Measurements from ENCODE around the gene ING1.
"Not testable (repeated sequence)": the region's sequence is repeated elsewhere in the genome, so short reads cannot be mapped to it uniquely, and the experiment has no call there.

Gene ING1

DNA sequence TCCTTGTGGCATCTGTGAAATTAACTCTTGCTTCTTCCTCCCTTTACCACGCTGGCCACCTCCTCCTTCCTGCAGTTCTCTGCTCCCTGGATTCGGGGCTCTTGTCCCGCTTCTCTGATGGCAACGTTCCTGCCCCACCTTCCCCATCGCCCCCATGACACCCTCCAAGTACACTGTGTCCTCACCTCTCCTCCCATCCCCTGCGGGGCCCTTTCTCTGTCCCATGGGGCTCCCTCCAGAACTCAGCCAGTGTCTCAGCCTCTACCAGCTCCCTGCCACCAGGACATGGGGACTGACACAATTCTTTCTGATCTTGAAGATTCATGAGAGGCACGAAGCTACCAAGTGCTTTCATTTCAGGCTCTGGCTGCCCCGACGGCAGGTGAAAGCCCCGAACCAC lies 16.7 kb upstream of the ING1 start:
- no peak for DNase-seq

DNA sequence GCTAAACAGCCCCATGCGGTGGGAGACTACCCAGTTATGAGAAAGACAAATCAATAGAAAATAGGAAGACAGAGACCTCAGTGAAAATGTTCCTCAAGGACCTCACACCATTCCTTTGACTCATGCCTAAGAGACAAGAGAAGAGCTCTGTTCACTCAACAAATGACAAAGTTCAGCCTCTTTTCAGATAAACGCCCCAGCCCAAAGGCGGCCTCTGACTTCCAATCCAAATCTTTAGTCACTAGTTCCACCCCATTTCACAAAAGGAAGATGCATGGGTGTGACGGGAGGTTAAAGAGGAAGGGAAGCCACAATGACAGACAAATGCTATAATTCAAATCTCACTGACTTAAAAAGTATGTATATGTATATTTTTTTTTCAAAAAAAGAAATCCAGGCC lies 15.7 kb upstream of the ING1 start:
- no peak for DNase-seq

DNA sequence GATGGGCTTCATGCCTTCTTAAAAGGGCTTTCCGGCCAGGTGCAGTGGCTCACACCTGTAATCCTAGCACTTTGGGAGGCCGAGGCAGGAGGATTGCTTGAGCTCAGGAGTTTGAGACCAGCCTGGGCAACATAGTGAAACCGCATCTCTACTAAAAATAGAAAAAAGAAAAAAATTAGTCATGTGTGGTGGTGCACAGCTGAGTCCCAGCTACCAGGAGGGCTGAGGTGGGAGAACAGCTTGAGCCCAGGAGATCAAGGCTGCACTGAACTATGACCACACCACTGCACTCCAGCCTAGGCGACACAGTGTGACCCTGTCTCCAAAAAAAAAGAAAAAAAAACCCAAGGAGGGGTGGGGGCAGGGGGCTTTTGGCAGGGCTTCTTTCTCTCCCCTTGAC lies 14.8 kb upstream of the ING1 start:
- no peak for DNase-seq

DNA sequence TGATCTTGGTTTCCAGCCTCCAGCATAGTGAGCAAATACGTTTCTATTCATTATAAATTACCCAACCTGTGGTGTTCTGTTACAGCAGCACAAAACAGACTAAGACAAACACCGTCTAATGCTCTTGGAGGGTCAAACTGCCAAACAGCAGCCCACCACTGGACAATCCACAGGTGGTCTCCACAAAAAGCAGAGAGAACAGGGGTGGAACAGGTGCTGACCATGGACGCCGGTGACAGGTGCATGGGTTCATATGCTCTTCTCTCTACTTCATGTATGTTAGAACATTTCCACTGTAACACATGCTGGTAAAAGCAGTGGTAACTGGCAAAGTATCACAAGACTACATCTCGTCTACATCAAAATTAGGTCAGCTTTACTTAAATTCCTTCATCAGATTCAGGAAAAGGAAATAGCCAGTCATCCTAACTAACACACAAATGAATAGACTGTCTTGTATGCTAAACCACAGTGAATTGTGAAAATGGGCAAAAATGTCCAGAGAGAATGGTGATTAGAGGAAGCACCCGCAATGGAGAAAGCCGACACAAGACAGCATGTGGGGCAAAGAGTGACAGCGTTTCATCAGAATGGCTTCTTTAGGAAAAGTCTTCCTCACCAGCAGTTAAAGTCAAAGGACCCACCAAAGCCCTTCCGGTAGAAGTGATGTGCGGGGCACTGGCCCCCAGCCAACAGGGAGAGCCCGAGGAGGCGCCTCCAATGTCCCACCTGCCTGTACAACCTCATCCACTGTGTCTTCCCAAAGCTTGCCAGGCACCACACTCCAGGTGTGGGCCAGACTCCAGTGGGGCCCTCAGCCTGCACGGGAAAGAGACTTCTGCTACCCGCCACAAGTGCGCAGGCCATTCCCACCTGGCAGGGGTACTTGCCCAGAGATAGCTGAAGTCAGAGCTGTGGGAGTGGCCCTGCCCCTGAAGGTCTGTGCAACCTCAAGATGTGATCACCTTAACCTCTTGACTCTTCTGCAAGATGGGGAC lies 14.1 kb upstream of the ING1 start:
- no peak for DNase-seq

DNA sequence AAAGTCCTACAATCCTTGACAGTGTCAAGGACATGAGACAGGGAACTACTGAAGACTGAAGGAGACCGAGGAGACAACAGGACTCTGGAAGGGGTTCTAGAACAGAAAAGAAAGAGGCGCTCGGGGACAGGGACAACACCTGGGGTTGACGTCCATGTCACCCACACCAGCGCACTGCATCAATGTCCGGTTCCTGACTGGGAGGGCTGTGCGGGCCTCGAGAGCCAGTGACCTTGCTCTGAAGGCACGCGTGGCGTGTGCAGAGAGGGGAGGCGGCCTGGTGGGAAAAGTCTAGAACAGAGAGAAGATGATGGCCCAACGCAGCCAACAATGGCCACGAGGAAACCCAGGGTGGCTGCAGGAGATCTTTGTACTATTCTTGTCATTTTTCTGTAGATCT lies 13.3 kb upstream of the ING1 start:
- DNase-seq: no peak

DNA sequence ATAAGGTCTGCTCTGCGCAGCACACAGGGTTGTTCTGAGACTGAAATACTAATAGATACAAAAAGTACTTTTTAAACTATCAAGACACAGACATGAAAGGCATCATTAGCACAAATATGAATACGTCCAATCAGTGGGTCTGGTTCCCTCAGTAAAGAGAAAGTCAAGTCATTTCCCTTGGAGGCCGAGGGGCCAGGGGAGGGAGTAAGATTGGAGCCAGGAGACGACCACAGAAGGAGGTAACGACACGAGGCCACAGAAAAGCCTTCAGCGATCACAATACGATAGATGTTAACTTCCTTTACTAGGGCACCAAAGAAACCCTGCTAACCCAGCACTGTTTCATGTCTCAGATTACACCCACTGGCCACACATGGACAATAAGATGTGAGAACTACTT lies 12.9 kb upstream of the ING1 start:
- no peak for DNase-seq

DNA sequence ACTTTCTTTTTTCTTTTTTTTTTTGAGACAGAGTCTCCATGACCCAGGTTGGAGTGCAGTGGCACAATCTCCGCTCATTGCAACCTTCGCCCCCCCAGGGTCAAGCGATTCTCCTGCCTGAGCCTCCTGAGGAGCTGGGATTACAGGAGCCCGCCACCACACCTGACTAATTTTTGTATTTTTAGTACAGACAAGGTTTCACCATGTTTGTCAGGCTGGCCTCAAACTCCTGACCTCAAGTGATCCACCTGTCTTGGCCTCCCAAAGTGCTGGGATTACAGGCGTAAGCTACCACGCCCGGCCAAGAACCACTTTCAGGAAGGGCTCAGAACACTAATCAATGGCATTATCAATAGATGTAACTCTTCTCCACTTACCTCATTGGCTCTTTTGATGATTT lies 12.4 kb upstream of the ING1 start:
- not testable (repeated sequence) for DNase-seq

DNA sequence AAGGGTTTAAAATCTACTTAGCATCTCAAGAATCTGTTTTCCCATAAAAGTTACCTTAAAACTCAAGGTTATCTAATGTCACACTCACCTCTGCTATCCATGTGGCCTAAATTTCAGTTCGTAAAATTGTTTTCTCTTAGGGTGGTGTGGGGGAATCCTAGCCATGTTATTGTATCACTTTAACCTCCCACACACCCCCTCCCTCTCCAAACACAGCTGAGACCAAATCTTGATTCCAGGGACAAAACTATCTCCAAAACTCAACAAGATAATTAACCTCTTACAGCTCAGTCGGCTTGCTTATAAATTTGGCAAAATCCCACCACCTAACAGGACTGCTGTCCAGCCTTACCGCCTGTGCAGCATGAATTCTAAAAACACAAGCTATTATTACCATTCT lies 11.4 kb upstream of the ING1 start:
- DNase-seq: no peak

DNA sequence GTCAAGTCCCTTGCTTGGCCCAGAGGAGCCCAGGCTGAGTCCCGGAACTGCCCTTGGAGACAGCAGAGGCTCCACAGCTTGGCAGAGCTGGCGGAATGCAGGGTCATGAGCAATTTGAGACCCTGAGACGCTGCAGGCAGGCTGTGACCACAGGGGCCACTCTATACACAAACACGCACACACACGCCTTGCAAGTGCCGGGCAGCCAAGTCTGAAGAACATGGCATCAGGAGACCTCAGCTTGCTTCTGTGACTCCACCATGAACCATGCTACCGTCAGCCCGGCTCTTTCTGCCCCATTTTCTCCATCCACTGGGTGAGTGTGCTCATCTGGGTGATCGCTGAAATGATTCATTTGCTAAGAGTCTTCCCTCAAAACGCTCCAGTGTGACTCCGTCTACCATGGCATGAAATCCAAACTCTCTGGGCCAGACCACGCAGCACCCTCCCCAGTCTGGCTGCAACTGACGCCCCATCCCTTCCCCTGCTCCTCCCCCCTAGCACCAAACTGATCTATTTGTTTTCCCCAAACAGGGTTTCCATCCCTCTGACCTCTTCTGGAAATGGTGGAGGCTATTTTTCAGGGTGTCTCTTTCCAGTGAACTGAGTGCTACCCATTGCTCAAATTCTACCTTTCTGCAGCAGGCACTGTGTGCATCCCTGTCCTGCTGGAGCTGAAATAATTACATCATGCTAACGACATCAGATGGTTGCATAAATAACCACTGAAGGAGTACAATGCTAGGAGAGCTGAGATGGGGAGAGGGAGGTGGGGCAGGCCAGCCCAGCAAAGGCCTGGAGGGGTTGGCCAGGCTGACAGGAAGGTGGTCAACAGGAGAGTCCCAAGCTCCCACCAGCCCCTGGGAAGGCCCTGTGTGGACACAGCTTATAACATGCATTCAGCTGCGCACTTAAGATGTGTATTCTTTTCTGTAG lies 10.6 kb upstream of the ING1 start:
- DNase-seq: no peak

DNA sequence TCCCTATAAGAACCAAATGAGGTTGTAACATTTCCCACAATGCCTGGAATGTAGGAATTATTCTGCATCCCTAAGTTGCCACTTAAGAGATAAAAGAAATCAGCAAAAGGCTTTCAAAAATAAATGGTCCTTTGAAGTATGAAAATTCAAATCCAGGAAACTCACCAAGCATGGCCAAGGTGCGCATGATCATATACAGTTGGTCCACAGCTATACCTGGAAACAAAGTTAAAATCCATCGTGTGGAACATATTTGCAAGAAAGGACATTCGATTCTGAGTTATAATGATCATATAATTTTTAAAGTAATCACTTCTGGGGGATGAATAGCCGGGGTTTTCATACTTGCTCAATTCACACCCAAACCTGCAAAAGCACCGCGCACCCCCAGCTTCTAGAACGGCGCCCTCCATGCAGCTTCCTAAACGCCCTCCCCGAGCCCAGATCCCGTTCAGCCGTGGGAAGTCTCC lies 8.1 kb upstream of the ING1 start:
- no peak for DNase-seq

DNA sequence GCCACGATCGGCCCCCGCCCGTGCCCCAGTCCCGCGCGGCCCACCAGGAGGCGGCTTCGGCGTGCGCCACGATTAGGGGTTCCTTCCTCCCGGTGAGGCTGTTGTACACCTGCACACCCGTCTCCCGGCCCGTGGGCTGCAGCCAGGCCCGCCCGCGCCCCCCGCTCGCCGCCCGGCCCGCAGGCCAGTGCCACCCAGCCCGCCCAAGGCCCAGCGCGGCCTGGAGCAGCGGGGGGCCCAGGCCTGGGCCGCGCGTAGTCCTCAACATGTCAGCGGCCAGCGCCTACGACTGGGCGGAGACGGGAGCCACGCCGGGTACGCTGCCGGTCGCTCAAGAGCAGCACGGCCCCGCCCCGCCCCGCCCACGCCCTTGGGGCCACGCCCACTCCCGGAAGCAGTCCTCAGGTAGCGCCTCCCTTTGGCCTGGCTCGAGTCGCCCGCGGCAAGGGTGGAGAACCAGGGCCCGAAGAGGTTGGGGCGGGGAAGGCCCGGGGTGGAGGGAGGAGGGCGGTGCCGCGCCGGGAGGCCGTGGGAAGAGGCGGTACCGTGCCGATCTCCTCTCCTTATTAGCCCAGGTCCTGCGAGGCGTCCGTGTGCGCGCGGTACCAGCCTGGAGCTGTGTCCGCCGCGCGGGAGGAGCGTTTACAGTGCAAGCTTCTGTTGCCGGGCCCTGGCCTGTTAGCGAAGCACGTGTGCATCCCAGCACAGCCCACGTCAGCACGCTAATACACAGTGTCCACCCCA lies 7.5 kb upstream of the ING1 start, which contains the start of gene CARS2:
TSS of gene CARS2 (minus strand) at position 291 of the 744 bp plus-strand sequence. CDS start at position 268, 23 bp downstream.
- peak; percentile 98 to 99 for DNase-seq

DNA sequence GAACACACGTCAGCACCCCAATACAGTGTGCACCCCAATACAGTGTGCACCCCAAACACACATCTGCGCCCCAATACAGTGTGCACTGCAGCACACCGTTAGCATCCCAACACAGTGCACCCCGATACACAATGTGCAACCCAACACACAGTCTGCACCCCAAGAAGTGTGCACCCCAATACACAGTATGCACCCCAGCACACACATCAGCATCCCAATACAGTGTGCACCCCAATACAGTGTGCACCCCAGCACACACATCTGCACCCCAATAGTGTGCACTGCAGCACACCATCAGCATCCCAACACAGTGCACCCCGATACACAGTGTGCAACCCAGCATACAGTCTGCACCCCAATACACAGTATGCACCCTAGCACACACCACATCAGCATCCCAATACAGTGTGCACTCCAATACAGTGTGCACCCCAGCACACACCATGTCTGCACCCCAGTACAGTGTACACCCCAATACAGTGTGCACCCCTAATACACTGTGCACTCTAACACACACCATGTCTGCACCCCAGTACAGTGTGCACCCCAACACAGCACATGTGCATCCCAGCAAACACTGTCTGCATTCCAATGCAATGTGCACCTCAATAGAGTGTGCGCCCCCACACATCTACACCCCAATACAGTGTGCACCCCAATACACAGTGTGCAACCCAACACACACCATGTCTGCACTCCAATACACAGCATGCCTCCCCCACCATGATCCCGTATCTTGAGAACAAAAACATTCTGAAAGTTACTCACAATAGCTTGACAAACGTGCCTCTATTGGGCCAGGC lies 6.7 kb upstream of the ING1 start:
- no peak for DNase-seq

DNA sequence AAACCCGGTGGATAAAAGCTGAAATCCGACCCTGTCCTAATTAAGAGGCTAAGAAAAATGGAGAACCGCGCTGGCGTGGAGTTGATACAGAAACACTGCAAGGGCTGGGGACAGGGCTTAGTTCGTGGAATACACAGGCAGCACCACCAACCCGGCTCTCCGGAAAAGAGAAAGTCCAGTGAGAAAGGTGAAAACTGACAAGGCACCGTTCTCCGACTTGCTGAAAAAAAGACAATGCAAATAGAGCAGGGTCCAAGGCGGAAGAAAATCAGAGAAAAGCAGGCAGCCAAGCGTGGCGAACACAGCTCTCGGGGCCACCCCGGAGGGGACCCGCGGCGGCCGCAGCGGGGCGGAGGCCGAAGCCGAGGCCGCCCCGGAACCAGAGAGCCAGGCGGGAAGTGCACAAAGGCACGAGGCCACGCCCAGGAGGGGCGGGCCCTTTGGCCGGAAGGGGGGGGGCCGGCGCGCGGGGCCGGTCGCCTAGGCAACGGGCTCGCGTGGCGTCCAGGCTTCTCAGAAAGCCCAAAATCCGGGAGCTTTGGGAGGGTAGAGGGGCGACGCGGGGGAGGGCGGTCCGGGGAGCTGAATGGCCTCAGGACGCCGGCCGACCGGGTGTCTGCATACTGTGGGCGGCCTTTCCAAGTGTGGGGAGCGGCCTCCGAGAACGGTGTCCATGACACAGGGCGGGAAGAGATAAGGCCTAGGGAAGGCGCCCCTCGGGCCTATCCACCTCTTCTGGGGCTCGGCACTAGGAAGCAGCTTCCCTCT lies 1.2 kb upstream of the ING1 start:
- DNase-seq: peak; percentile 94 to 97

DNA sequence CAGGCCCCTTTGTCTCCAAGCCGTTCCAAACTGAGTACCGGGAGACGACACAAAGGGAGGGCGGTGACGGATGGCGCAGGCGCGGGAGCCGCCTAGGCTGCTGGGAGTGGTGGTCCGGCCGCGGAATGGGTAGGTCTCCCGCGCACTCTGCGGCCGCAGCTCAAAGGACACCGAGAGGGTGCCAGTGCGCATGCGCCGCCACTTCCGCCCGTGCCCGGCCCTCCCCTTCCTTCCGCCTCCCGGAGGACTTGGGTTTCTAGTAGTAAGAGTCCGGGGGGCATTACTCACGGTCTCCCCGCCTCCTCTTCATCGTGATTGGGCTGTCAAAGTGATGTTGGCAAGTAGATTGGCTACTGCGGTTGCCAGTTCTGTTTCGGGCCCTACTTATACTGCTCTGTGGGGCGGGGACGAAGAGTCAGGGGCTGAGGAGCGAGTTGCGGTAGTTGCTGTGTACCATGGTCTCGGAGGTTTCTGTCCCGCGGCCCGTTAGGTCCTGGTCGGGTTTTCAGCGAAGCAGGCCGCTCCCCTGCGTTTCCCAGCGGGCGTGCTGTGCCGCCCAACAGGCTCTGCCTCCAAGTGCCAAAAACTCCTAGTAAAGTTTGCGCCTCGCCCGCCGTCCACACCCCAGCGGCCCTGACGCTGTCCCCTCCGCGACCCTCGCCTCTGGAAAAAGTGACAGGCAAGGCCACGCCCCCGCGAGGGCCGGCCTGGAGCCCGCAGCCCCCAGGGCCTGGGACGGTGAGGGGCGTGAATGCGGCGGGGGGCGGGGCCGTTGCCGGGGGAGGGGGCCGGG lies 455 bp upstream of the ING1 start:
- peak; percentile 99 to 100 for DNase-seq

DNA sequence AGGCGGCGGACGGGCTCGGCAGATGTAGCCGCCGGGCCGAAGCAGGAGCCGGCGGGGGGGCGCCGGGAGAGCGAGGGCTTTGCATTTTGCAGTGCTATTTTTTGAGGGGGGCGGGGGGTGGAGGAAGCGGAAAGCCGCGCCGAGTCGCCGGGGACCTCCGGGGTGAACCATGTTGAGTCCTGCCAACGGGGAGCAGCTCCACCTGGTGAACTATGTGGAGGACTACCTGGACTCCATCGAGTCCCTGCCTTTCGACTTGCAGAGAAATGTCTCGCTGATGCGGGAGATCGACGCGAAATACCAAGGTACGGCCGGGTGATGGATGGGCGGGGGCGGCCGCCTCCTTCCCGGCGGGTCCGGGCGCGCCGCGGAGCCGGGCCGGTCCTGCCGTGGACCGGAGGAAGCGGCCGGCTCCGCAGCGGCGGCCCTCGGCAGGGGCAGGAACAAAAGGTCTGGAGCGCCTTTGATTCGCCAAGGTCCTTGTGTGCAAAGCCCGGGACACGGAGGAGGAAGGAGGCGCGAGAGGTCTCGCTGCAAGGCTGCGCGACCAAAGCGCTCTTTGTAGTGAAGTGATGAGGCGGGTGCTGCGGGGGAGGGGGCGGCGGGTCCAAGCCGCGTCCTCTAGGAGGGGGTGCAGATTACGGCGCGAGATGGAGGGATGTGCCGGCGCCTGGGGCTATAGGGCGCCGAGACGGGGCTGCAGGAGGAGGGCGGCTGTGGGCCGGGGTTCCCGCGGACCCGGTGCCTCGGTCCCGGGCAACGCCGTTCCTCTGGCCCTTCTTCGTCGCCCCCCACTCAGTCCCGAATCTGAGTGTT lies 689 bp downstream of the ING1 start:
- peak in 1 of 2 experiments; percentile 50 for DNase-seq

DNA sequence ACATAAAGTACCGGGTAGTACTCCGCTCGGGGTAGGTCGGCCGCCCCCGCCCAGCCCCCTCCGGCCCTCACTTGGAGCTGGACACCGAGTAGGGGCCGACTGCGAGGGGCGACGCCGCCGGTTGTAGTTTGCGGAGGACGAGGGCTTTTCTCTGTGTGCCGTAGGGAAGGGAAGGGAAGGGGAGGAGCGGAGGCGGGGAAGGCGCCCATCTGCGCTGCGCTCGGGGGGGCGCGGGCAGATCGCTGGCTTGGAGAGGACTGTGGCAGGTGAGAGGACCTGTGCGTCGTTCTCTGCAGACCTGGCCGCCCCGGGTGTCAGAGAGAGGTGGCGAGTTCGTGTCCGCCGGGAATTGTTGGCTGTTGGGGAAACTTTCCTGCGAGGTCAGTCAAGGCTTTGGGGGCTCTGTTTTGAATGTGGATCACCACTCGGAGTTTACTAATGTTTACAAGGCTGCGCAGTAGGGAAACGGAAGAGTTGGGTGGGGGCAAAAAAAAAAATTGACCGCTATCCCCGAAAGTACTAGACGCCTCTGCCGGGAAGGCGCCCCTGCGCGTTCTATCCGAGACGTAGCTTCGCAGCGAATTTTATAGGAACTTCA lies 1.4 kb downstream of the ING1 start:
- peak; percentile 60 to 72 for DNase-seq

DNA sequence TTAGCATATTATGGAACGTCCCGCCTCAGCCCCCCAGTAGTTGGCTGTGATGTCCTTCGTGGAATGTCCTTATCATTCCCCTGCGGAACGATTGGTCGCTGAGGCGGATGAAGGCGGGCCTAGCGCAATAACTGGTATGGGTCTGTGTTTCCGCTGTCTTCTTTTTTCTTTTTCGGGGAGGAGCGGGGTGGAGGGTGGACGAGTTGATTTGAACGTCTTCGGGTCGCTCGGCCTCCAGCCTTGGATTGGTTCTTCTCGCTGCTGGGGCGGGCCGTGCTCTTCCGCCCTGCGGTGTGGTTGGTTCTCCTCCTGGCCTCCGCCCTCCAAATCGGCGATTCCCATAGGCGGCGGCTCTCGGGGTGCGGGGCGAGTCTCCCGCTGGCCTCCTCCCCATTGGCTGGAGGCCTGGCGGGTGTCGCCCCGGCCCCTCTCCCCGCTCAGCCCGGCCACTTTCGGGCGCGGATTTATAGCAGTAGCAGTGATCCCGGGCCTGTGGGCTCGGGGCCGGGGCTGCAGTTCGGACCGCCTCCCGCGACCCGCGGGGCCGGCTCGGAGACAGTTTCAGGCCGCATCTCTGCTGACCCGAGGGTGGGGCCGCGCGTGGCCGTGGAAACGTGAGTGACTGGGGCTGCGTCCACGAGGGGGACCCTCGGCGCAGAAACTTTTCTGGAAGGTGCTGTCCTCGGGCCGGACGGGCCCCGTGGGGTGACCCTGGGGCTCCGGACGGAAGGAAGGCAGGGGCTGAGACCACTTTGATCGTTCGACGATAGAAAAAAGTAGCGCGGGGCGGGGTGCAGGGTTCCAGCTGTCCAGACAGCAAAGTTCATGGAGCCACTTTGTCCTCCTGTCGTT lies 2.1 kb downstream of the ING1 start:
- DNase-seq: peak; percentile 99 to 100

DNA sequence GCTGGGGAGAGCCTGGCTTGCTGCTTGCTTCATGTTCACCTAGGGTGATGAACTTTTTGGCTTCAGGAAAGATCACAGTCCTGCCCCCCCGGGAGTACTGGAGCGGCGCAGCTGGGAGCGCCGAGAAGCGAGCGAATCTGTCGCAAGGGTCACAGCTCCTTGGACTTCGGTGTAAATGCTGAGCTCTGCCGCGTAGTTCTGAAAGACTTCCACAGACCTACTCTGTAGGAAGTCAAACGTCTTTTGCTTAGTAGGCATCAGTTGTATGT lies 2.7 kb downstream of the ING1 start:
- DNase-seq: no peak
